ENCODE data around the gene NPAS2. TPM values are rescaled to one million over a fixed set of nuclear protein-coding genes. Genes with fewer than 3 reads are reported as not detected.

The NPAS2 gene
- total RNA-seq, 1 donor from 2014 or later = 5.5 TPM

GRCh38 chr2:101045330-101045729 is 225.4 kb downstream of the NPAS2 start:
- no peak for FAIRE-seq
- H3K4me3 Mint-ChIP-seq (ENCODE audit: unreplicated experiment) = no peak overlapping the region
- no peak overlapping the region for H3K4me3 ChIP-seq (ENCODE audit: insufficient read depth, low read depth, low read length)
- H3K36me3 ChIP-seq (ENCODE audit: insufficient read depth, low read length) = no peaks in the 10 kb centered on the region
- no peaks in the 10 kb centered on the region for H3K9me3 ChIP-seq (ENCODE audit: insufficient read depth, low read depth, low read length)
- H3K79me2 ChIP-seq (ENCODE audit: insufficient read depth, low read length) = no peaks in the 10 kb centered on the region
- no peak overlapping the region for H2AFZ ChIP-seq (ENCODE audit: low read depth, low read length)
- H3K4me1 Mint-ChIP-seq (ENCODE audit: low read depth, unreplicated experiment) = no peaks in the 10 kb centered on the region
- H3K27me3 Mint-ChIP-seq (ENCODE audit: low read depth, unreplicated experiment) = no peaks in the 10 kb centered on the region
- no peak overlapping the region for H3K27ac ChIP-seq (ENCODE audit: low read depth, low read length)
- no peaks in the 10 kb centered on the region for H3K36me3 Mint-ChIP-seq (ENCODE audit: low read depth, unreplicated experiment)
- H3K4me1 ChIP-seq (ENCODE audit: insufficient read depth, low read length) = peaks cover 3% of the 10 kb centered on the region
- no peak overlapping the region for H3K9ac ChIP-seq (ENCODE audit: low read length)
- no peak overlapping the region for H3K4me2 ChIP-seq (ENCODE audit: low read length)
- TF ChIP-seq EZH2 (IDR thresholded peaks at IDR 0.05; ENCODE audit: insufficient read depth, low read length) = no peak
- TF ChIP-seq CTCF (IDR thresholded peaks at IDR 0.05; ENCODE audit: insufficient read depth, low read depth, low read length) = no peak
- DNase-seq (ENCODE audit: low read depth) = no peak
- no peaks in the 10 kb centered on the region for H3K9me3 Mint-ChIP-seq (ENCODE audit: unreplicated experiment)
- no peak overlapping the region for H3K27ac Mint-ChIP-seq (ENCODE audit: unreplicated experiment)
- H4K20me1 ChIP-seq (ENCODE audit: insufficient read depth, low read length) = no peaks in the 10 kb centered on the region
- H3K27me3 ChIP-seq (ENCODE audit: insufficient read depth, low read length) = no peaks in the 10 kb centered on the region

Other genes with a start within 250 kb of the NPAS2 start
- 1,040 and 1,129 TPM in 2 replicates for gene RPL31, start 182.2 kb downstream of the NPAS2 start, total RNA-seq

Measured in astrocyte (in vitro differentiated cells and primary cell).